RCC 7860 (cell line): ENCODE data around the gene HOXC5.
A peak's percentile ranks its signal among the peaks of the same experiment; 100 is the strongest.

Experiments
- DNase-seq: peaks from one replicate; pipeline ENCODE4 v3.0.0-alpha.2; 2015; ENCODE audit warnings: low spot score
- FAIRE-seq: peaks from 2 replicates; lab custom pipeline; 2012; peaks lifted over from hg19 to GRCh38; lab: Jason Lieb, UNC

The HOXC5 gene

DNA sequence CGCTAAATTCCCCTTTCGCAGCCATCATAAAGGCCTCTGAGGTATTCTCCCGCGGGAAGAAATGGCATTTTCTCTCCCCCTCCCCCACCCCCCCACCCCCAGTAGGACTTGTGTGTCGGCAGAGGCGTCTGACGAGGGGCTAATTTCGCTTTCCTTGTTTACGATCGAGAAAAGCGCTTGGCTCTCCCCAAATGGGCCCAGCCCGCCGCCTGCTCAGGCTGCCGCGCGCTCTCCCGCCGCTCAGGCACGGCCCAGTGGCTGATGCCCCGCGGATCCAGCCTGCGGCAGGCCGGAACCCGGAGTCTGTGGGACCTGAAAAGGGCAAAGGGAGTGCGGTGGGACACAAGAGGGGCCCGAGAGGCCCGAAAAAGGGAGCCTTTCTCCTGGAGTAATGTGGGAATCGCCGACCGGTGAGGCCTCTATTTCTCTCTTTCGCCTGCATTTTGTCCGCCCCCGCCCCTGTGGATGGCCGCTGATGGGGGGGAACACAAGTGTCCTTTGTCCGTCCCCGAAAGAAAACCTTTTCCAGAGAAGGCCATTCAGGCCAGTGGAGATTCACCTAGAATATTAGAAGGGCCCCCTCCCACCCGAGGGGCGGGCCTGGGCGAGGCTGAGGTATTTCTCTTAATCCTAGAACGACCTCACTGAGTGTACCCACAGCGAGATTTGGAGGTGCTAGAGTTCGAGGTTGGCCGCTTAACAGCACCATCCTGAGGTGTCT lies 13.6 kb upstream of the HOXC5 start:
- FAIRE-seq (no peak), DNase-seq (no peak)

DNA sequence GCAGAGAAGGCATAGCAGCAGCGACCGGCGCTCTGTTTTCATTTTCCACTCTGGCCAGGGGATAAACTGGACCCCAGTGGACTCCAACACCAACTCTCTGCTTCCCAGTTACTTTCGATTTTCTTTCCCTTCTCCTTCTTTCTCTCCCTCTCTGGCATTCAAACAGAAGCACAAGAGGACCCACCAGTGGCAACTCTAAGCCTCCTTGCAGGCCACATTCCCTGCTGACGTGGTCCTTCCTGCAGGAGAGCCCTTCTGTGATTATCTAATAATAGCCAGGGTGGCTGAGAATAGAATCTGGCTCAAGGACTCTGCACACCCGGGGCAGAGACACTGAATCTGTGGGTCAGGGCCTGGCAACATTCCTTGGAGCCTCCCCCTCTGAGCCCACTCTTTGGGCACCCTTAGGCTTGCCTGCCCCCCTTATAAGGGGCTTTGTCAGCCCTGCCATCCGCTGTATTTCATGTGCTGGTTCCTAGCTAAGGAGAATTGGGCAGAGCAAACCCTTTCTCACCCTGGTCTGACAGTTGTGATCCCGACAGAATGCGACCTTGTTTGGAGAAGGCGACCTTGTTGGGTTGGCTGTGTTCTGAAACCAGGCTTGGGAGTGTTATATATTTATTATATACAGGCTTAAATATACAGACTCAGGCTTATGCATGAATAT lies 12.8 kb upstream of the HOXC5 start:
- FAIRE-seq (no peak), DNase-seq (peak; percentile 20)

DNA sequence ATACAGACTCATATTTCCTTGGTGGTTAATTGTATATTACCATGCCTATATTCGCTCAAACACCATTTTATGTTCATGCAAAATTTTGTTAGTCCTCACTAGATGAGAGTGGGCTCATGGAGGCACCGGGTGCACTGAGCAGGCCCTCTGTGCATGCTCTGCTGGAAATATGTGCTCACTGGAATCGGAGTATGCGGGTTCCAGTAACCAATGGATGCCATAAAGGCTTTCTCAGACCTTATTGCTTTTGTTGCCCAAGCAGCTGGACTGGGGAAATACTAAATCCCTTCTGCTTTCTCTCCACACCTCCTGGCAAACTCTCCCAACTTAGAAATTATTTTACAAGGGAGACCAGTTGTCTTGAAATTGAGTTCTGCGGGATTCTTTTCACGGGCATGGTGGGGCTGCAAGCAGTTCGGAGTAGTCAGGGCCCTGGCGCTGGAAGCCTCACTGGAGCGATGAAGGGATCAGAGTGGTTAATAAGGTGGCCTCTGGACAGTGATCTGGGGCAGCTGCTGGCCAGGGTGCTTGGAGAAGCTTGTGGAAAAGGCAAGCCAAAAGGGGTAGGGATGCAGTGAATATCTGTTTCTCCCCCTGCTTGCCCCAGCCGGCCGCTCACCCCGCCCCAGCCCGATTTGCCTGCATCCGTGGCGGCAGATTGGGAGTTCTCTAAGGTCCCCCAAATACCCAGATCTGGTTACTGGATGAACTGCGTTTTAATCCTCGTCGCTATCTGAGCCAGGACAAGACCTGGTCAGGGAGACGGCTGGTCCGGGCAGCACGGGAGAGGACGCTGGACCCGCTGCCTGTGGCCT lies 12.1 kb upstream of the HOXC5 start:
- FAIRE-seq: no peak
- DNase-seq: no peak

DNA sequence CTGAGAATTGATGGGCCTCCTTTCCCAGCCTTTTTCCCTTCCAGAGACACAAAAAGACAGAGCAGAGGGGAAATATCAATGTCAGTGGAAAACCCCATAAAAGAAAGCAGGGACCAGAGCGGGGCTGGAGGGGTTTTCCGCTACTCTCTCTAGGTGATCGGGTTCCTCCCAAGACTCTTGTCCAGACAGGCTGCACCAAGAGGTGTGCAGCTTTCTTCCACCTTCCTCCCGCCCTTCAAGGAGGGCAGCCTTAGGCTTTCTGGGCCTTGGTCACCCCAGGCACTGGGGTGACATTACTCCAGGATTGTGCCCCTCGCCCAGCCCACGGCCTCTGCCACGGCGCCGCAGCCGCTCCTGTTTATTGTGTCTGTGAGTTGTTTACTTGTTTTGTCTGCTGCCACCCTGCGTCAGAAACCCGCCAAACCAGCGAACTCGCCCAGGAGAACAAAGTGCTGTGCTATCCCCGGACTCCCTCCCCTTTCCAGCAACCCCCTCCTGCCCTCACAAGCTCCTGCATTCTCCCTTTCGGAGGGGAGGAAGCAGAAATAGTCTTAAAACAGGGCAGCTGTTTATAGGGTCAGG lies 11.3 kb upstream of the HOXC5 start:
- FAIRE-seq: no peak

DNA sequence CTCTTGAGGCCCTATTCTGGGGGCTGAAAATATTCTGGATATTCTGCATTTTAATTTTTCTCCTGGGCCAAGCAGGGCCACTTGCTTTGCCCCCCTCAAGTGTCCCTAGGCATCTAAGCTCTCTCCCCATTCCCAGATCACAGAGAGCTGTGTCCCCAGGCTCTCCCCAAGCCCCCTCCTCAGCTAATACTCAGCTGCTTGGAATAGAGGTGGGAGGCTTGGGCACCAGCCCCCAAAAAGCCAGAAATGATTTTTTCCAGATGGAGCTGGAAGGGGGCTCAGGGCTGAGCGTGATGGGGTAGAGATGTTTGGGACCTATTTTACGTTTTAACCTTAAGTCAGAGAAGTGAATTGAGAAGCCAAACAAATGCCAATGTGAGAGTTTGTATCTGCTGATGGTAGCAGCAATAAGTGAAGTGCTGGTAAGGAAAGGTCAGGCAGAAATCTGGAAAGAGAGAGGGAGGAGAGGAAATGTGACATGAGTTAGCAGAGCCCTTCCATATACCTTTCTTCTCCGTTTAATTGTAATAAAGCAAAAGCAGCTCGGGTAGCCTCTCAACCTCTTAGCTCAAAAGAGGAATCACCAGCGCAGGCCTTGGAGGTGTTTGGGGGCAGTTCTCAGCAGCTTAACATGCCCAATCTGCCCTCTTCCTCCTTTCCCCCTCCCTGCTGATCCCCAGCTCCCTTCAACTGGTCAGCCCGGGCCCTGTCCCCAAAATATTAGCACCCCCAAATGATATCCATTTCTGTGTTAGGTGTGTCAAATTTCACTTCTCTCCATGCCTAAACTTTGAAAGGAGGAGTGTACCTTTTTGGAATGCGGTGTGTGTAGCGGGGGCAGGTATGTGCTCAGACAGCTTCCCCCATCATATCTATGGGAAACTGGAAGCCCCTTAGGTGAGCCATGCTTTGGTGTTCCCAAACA lies 9.6 kb upstream of the HOXC5 start:
- FAIRE-seq (no peak), DNase-seq (no peak)

More for the DNA sequence above, 11.3 kb upstream of the HOXC5 start:
- DNase-seq: no peak

DNA sequence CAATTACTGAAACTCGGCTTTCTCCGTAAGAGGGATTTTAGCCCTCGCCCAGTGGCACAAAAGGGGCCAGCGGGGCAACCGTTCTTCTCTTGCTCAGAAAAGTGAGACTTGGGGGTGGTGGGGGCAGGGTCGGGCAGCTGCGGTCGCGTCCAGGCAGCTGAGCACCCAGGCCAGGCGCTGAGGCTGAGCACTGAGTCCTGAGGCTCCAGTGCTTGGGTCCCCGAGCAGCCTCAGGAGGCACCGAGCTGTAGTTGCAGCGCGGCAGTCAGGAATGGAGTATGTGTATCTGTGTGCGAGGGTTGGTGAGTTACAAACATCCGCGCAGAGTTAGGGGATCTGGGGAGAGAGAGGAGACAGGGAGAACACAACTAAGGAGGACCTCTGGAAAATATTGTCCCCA lies 8.7 kb upstream of the HOXC5 start:
- FAIRE-seq: no peak
- DNase-seq: no peak

DNA sequence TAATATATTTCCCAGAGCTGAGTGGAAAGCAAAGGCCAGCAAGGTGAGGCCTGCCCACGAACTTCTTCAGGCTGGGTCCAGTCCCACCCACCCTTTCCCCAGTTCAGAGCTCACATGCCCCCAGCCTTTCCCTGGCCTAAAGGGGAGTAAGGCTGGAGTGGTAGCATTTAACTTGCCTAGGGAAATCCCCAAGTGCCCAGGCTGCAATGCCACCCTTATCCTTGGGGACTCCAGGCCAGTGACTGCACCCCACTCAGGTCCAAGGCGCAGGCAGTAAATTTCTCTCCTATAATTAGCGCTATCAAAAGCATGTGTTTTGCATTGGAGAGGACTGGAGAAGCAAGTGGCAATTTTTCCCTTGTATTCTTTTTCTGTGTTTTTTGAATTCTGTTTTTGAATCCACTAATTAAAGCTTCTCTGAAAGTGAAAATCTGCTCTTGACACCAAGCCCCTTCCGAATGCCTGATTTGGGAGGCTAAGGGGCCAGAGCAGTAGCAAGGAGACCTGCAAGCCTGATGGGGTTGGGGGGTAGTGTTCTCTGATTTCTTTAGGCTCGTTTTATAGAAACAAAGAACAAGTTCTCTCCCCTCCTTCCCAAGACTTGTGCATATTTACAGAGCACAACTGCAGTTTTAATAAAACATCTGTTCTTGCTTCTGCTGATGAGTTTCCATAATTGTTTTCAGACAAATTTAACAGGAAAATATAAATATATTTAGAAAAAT lies 8.1 kb upstream of the HOXC5 start:
- FAIRE-seq: no peak
- no peak for DNase-seq

DNA sequence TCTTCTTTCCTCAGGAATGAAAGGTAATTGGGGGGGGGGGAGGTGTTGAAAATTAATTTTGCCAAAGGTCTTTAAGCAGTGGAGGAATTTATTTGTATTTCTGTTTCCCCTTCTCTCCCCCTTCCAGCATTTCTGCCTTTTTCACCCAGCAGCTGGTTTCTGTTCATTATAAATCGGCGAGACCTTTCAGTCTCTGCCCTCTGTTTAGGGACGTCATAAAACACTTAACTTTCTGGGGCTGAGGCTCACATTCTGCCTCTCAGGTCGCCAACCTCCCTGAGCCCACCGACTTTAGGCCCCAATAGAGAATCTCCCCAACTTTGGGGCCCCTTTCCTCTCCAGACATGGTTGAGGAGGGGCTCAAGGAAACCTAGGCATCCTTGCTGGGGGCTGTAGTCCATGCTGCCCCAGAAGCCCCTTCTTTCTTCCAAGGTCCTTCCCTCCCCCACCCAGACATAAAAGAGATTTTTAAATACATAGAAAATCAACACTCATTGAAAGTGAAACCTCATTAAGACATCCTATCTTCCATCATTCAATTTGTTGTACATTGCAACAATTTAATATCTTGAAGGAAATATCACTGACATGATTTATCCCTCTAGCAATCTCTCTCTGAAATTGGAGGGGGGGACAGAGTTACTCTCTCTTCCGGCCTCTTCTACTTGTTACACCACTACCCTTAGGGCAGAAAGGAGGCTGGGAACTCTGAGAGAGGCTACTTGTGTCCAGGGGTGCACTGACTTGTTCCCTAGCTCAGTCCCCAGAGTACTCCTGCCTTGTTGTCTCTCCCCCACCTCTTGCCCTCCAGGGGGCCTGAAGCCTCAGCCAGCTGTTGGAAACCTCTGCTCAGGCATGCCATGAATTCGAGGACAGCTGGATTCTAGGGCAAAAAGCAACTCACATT lies 7.1 kb upstream of the HOXC5 start:
- no peak for DNase-seq
- no peak for FAIRE-seq

DNA sequence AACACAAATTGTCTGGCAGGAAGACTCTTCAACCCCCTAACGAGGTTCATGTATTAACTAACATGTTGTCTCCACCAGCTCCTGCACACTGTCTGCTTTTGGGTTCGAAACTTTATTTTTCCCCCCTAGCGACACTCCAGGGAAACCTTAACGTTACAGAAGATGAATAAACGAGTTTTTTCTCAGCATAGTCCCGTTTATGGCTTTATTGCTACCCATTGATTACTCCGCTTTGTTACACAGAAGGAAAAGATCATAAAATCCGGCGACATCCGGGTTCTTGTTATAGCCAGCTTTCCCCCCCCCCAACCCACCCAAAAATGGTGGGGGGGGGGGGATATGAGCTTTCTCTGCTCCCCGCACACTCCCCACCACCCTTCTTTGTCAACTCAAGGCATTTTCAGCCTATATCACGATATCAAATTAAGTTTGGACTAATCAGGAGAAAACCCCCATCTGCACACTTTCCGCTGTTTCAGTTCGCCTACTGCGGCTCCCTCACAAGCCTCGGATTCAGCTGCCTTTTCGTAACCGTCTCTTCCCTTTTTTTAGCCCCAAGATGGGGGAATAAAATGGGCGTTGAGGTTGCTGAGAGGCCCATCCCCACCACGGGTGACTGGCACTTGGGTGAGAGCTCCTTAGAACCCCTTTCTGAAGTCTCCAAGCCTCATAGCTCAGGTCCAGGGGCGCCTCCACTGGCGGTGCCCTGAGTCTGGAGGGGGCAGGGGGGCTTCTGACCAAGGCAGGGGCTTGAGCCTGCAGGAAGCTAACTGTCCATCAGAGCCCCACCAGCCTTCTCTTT lies 6.0 kb upstream of the HOXC5 start:
- no peak for FAIRE-seq

DNA sequence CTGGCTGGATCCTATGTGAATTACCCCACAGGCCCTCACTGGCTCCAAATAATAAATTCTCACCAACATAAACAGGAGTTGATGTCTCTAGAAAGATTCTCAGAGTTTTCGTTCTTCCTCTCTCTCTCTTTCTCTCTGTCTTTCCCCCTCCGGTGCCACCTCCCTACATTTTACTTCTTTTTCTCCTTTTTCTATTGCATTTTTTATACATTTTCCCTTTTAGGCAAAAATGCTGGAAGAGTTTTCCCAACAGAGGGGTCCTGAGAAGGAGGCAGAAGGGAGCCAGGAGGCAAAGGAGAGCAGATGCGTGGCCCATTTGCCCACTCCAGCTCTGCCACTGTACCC lies 5.4 kb upstream of the HOXC5 start:
- DNase-seq: no peak
- no peak for FAIRE-seq

More for the DNA sequence above, 6.0 kb upstream of the HOXC5 start:
- no peak for DNase-seq

DNA sequence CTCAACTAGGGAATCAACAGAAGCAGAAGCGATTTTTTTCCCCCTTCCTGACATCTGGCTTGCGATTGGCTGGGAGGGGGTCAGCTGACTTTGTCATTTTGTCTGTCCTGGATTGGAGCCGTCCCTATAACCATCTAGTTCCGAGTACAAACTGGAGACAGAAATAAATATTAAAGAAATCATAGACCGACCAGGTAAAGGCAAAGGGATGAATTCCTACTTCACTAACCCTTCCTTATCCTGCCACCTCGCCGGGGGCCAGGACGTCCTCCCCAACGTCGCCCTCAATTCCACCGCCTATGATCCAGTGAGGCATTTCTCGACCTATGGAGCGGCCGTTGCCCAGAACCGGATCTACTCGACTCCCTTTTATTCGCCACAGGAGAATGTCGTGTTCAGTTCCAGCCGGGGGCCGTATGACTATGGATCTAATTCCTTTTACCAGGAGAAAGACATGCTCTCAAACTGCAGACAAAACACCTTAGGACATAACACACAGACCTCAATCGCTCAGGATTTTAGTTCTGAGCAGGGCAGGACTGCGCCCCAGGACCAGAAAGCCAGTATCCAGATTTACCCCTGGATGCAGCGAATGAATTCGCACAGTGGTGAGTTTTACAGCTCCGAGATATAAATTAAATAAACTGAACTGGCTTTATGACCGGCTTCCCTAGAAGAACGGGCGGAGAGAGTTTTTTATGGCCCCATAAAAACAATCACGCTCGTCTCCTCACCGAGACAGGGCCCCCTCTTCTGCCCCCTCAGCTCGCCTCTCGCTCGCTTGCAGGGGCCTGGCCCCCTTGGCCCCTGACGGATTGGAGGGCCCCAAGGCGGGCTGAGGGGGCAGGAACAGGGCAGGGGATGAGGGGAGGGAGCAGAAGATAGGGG lies 4.3 kb upstream of the HOXC5 start, which contains the start of gene HOXC6:
TSS of gene HOXC6 (plus strand) at position 127 of the 888 bp plus-strand sequence. CDS start at position 209, 82 bp downstream.
- no peak for FAIRE-seq
- DNase-seq: no peak

DNA sequence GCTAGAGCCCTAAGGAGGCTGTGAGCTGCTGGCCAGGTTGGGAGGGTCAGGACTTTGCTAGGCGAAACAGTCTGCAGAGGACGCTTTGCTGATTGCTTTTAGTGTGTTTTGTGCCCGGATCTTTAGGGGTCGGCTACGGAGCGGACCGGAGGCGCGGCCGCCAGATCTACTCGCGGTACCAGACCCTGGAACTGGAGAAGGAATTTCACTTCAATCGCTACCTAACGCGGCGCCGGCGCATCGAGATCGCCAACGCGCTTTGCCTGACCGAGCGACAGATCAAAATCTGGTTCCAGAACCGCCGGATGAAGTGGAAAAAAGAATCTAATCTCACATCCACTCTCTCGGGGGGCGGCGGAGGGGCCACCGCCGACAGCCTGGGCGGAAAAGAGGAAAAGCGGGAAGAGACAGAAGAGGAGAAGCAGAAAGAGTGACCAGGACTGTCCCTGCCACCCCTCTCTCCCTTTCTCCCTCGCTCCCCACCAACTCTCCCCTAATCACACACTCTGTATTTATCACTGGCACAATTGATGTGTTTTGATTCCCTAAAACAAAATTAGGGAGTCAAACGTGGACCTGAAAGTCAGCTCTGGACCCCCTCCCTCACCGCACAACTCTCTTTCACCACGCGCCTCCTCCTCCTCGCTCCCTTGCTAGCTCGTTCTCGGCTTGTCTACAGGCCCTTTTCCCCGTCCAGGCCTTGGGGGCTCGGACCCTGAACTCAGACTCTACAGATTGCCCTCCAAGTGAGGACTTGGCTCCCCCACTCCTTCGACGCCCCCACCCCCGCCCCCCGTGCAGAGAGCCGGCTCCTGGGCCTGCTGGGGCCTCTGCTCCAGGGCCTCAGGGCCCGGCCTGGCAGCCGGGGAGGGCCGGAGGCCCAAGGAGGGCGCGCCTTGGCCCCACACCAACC lies 3.1 kb upstream of the HOXC5 start:
- FAIRE-seq: no peak
- DNase-seq: no peak

DNA sequence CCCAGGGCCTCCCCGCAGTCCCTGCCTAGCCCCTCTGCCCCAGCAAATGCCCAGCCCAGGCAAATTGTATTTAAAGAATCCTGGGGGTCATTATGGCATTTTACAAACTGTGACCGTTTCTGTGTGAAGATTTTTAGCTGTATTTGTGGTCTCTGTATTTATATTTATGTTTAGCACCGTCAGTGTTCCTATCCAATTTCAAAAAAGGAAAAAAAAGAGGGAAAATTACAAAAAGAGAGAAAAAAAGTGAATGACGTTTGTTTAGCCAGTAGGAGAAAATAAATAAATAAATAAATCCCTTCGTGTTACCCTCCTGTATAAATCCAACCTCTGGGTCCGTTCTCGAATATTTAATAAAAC lies 2.4 kb upstream of the HOXC5 start:
- FAIRE-seq (no peak), DNase-seq (no peak)

DNA sequence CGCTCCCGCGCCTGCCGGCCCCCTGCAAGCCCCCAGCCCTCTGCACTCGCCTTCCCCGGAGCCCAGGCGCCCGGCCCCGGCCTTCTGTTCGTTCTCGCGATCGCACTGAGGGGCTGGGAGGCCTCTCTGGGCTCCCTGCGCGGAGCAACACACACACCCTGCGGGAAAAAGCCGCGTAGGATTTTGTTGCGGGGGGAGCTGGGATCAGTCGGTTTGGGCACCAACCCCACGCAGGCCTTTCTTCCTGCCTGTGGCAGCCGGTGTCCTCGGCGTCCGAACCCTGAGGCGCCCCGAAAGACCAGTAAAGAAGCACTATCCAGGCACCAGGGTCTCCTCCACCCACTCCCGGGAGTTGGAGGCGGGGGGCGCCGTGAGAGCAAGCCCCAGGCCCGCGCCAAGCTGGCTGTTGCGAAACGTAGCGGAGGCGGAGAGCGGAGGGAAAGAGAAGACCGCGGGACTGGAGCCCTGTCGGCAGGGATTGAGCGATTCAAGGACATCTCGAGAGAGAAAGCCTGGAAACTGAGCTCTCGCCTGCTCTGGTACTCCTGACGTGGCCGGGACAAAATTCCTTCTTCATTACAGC lies 1.9 kb upstream of the HOXC5 start:
- no peak for DNase-seq
- FAIRE-seq: no peak

DNA sequence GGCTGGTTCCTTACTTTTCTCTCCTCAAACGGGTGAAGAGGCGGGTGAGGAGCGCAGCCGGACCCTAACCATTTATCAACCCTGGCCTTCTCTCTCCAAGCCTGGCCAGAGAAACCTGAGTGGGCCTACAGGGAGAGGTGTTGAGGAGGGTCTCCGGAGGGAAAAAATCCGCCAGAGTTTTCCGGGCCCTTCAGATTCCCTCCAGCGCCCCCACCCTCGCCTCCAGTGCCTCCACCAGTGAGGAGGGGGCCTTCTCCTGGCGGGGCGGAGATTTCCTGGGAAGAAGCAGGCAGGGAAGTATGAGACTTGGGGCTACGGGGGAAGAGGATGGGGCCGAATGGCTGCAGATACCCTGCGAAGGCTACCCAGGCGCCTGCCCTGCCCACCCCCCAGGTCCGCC lies 1.4 kb upstream of the HOXC5 start:
- no peak for FAIRE-seq
- no peak for DNase-seq
